H1 (cell line): ENCODE data around the gene ANKRD26. TPM values are rescaled to one million over a fixed set of nuclear protein-coding genes. Genes with fewer than 3 reads are reported as not detected.

Experiments used
- CHD2 ChIP-seq: IDR thresholded peaks from 2 replicates; pipeline ENCODE4 v1.6.1; 2012; ENCODE audit warnings: low read length, improper control_type of control experiment
- RXRA ChIP-seq: IDR thresholded peaks from 2 replicates; pipeline ENCODE4 v1.6.1; 2011; ENCODE audit warnings: low read depth, mild to moderate bottlenecking, low read length, moderate library complexity; ENCODE audit not compliant: insufficient read depth
- SP4 ChIP-seq: IDR thresholded peaks from 2 replicates; pipeline ENCODE4 v1.6.1; 2012; ENCODE audit warnings: low read length, inconsistent platforms
- ZNF274 ChIP-seq: IDR thresholded peaks from 2 replicates; pipeline ENCODE4 v1.7.0; 2012; ENCODE audit warnings: low read length, borderline replicate concordance; ENCODE audit errors: extremely low read depth
- polyA plus RNA-seq, 7 experiments: library from polyadenylated mRNA; depleted of rRNA in 3 of 7; stranded (reverse) in 5 of 7; unstranded in 2 of 7; fragments of >200 nt in 5 of 7; fragments of 200-250 nt in 2 of 7; gene quantifications; 1 replicate in 5 of 7; 2 replicates in 1 of 7; 4 replicates in 1 of 7; pipeline versions ENCODE4 v1.2.1 to v1.2.3, GENCODE V29; 2011 to 2013; ENCODE audit warnings: missing spikeins in 2 of 7, mixed read lengths in 2 of 7
- total RNA-seq: library from RNA; stranded (reverse); fragmentation: NEBNext Ultra II Directional; extraction: Animal tissue kit (Norgen Biotek cat#: 25700); gene quantifications from 2 replicates; pipeline ENCODE4 v1.2.1, GENCODE V29; 2021

The ANKRD26 gene
- total and polyA plus RNA-seq, 2 of the 8 experiments (the other 6 are each of a cell fraction or from before 2014, with no cell fraction given) = 1.3 to 8.8 TPM

- no peak for TF ChIP-seq SP4
- TF ChIP-seq CHD2 = no peak
- TF ChIP-seq RXRA = no peak
- no peak for TF ChIP-seq ZNF274
These were observed 80.1 kb downstream of the ANKRD26 start (continued) for GRCh38 chr10:27020243-27020642.
